Memory B cell (primary cell): ENCODE results near the gene RASD1.

Experiments
- ATAC-seq: fragments of 150-1000 bp; cut with Tn5 transposase; 2 replicates; pipeline ENCODE4 v1.10.0; 2021; ENCODE audit warnings: low read depth, mild to moderate bottlenecking, moderate library complexity
- DNase-seq, 2 donors: peaks; one replicate each; pipeline ENCODE4 v3.0.0; 2022; ENCODE audit warnings: low spot score in 2 of 2
- H3K27ac Mint-ChIP-seq: one replicate; pipeline ENCODE4 v1.8.0; 2022; ENCODE audit warnings: mild to moderate bottlenecking, moderate library complexity, mixed read lengths
- H3K27me3 Mint-ChIP-seq: one replicate; pipeline ENCODE4 v1.8.0; 2022; ENCODE audit warnings: mixed read lengths
- H3K36me3 Mint-ChIP-seq: one replicate; pipeline ENCODE4 v1.8.0; 2022; ENCODE audit warnings: mild to moderate bottlenecking, mixed read lengths
- H3K4me1 Mint-ChIP-seq: one replicate; pipeline ENCODE4 v1.8.0; 2022; ENCODE audit warnings: mixed read lengths
- H3K4me3 Mint-ChIP-seq: one replicate; pipeline ENCODE4 v1.8.0; 2022; ENCODE audit warnings: mild to moderate bottlenecking, moderate library complexity, mixed read lengths
- H3K9me3 Mint-ChIP-seq: one replicate; pipeline ENCODE4 v1.8.0; 2022; ENCODE audit warnings: mixed read lengths

The RASD1 gene

GRCh38 chr17:17500999-17501605, 4.9 kb upstream of the RASD1 start:
- DNase-seq (no peak), ATAC-seq (no peak)
- Mint-ChIP-seq H3K27me3 (peaks cover 13% of the 10 kb centered on the region), H3K9me3 (no peaks in the 10 kb centered on the region), H3K36me3 (no peaks in the 10 kb centered on the region), H3K27ac (no peak overlapping the region), H3K4me3 (no peak overlapping the region), H3K4me1 (peaks cover 2% of the 10 kb centered on the region)

GRCh38 chr17:17499402-17500145, 3.4 kb upstream of the RASD1 start:
- H3K9me3 Mint-ChIP-seq = no peaks in the 10 kb centered on the region
- ATAC-seq = no peak
- no peak overlapping the region for H3K27ac Mint-ChIP-seq
- peaks cover 15% of the 10 kb centered on the region for H3K27me3 Mint-ChIP-seq
- no peak overlapping the region for H3K4me3 Mint-ChIP-seq
- no peak for DNase-seq
- H3K36me3 Mint-ChIP-seq = no peaks in the 10 kb centered on the region
- peaks cover 11% of the 10 kb centered on the region for H3K4me1 Mint-ChIP-seq

- ATAC-seq = no peak
- no peak overlapping the region for H3K4me3 Mint-ChIP-seq
Observed at GRCh38 chr17:17498606-17499301, 2.6 kb upstream of the RASD1 start.

GRCh38 chr17:17497845-17498520, 1.8 kb upstream of the RASD1 start:
- DNase-seq = no peak
- Mint-ChIP-seq H3K27me3 (peaks cover 12% of the 10 kb centered on the region), H3K27ac (no peak overlapping the region), H3K9me3 (no peaks in the 10 kb centered on the region), H3K4me1 (peaks cover 8% of the 10 kb centered on the region), H3K4me3 (no peak overlapping the region), H3K36me3 (no peaks in the 10 kb centered on the region)
- no peak for ATAC-seq

More at GRCh38 chr17:17498606-17499301, 2.6 kb upstream of the RASD1 start:
- H3K4me1 Mint-ChIP-seq = peaks cover 11% of the 10 kb centered on the region
- no peaks in the 10 kb centered on the region for H3K36me3 Mint-ChIP-seq
- no peak for DNase-seq
- peaks cover 15% of the 10 kb centered on the region for H3K27me3 Mint-ChIP-seq
- H3K27ac Mint-ChIP-seq = no peak overlapping the region
- H3K9me3 Mint-ChIP-seq = no peaks in the 10 kb centered on the region

- no peak for DNase-seq
Observed at GRCh38 chr17:17497065-17497844, 1.1 kb upstream of the RASD1 start.

DNA sequence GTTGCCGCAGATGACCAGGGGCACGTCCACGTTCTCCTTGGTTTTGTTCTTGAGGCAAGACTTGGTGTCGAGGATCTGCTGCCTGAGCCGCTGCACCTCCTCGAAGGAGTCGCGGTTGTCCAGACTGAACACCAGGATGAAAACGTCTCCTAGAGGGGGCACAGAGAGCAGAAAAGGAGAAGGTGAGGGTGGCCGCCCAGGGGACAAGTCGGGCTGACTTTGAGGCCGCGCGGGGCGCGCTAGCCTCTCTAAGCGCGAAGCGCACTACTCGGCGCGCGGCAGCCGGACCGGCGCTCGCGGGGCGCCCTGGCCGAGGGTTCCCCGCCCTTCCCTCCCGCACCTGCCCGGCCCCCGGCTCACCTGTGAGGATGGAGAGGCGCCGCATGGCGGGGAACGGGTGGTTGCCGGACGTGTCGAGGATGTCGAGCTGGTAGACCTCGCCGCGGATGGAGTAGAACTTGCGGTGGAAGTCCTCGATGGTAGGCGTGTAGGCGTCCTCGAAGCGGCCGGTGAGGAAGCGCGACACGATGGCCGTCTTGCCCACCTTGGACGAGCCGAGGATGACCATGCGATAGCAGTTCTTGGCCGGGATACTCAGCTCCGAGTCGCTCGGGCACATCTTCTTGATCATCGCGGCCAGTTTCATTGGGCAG, 533 bp downstream of the RASD1 start:
- DNase-seq (peak in 1 of 2 donors; percentile 33), ATAC-seq (no peak)
- peak overlapping the region; percentile 93 for H3K4me3 Mint-ChIP-seq
- no peaks in the 10 kb centered on the region for H3K9me3 Mint-ChIP-seq
- peaks cover 10% of the 10 kb centered on the region for H3K4me1 Mint-ChIP-seq
- H3K27me3 Mint-ChIP-seq = peaks cover 4% of the 10 kb centered on the region
- H3K27ac Mint-ChIP-seq = peak overlapping the region; percentile 33
- H3K36me3 Mint-ChIP-seq = peaks cover 3% of the 10 kb centered on the region

More at GRCh38 chr17:17497065-17497844, 1.1 kb upstream of the RASD1 start:
- Mint-ChIP-seq H3K36me3 (peaks cover 3% of the 10 kb centered on the region), H3K9me3 (no peaks in the 10 kb centered on the region), H3K27me3 (peaks cover 11% of the 10 kb centered on the region), H3K4me3 (peak overlapping the region; percentile 59), H3K4me1 (peaks cover 8% of the 10 kb centered on the region), H3K27ac (no peak overlapping the region)
- no peak for ATAC-seq

DNA sequence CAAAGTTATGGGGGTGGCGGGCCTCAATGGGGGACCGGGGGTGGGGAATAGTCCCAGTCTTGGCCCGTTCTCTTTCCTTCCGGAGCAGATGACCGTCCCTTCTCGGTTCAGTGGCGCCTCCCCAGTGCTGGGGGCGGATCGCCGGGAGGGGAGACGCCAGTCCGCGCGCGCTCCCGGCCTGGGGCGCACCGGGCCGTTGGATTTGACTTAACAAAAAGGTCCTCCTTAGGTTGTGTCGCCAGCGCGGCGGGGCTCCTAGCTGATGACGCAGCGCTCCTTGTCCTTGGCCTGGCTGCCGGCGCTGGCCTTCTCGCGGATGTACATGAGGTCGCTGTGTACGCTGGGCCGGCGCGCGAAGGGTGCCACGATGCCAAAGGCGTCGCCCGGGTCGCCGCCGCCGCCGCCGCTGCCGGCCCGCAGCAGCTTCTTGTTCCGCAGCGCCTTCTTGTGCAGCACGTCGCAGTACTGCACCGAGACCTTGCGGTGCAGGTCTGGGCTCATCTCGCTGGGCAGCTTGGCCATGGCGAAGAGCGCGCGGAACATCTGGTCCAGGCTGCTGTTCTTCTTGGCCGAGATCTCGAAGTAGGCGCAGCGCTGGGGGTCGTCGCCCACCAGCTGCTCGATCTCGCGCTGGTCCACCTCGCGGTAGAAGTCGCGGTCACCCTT, 1.2 kb downstream of the RASD1 start:
- Mint-ChIP-seq H3K4me3 (peak overlapping the region; percentile 93), H3K9me3 (no peaks in the 10 kb centered on the region), H3K4me1 (peaks cover 10% of the 10 kb centered on the region), H3K27me3 (peaks cover 4% of the 10 kb centered on the region), H3K36me3 (peaks cover 3% of the 10 kb centered on the region), H3K27ac (peak overlapping the region; percentile 33)
- peak in 1 of 2 donors; percentile 28 for DNase-seq
- ATAC-seq = no peak

DNA sequence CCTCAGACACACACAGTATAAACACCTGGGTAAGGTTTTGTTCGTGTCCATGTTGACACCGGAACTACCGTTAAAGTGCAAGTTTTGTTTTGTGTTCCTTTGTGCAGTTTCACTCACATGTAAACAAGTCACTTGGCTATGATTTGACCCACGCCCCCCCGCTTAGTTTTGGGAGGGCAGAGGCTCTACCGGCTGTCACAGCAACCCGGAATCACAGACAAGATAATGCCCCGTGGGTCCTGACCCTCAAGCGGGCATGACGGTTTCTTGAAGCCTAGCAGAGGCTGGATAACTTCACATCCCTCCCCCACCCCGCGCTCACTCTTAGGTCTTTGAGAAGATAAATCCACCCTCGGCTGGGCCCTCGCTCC, 1.7 kb downstream of the RASD1 start:
- Mint-ChIP-seq H3K9me3 (no peaks in the 10 kb centered on the region), H3K4me1 (peaks cover 10% of the 10 kb centered on the region), H3K27me3 (peaks cover 4% of the 10 kb centered on the region), H3K4me3 (peak overlapping the region; percentile 50), H3K36me3 (peaks cover 3% of the 10 kb centered on the region), H3K27ac (no peak overlapping the region)
- no peak for ATAC-seq
- no peak for DNase-seq

GRCh38 chr17:17493986-17494466, 2.2 kb downstream of the RASD1 start:
- H3K4me3 Mint-ChIP-seq = no peak overlapping the region

DNA sequence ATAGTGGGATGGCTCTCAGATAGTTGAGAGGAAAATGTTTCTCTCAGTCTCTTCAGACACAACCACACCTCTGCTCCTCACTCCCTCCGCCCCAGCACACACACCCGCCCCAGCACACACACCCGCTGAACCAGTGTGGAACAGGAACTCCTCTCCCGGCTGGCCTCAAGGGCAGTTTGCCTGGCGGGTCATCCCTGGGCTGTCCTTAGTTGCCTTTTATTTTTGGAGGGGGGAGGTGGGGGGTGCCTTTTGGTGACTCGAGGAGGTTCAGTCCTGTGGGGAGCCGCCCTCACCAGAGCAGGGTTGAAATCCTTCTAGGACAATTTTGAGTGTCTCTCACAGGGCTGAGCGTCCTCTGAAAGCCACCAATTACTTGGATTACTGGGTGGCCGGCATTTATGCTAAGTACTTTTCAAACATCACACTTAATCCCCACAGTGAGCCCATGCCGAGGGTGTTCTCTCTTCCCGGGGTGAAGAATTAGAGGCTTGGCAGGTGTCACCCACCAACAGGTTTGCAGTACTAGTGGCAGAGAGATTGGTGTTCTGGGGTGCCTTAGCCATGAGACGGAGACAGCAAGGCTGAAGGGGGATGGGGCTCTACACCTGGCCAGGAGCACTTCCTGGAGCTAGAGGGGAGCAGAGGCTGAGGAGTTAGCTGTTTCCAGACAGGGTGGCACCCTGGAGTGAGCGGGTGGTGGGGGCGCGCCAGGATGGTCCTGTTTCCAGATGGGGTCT, 2.8 kb downstream of the RASD1 start:
- no peak overlapping the region for H3K27ac Mint-ChIP-seq

More at GRCh38 chr17:17493986-17494466, 2.2 kb downstream of the RASD1 start:
- Mint-ChIP-seq H3K36me3 (peaks cover 3% of the 10 kb centered on the region), H3K27me3 (peaks cover 4% of the 10 kb centered on the region), H3K9me3 (no peaks in the 10 kb centered on the region), H3K27ac (no peak overlapping the region), H3K4me1 (peaks cover 10% of the 10 kb centered on the region)
- DNase-seq (no peak), ATAC-seq (no peak)

GRCh38 chr17:17492571-17492970, 3.6 kb downstream of the RASD1 start:
- Mint-ChIP-seq H3K27ac (no peak overlapping the region), H3K9me3 (no peaks in the 10 kb centered on the region), H3K27me3 (peaks cover 4% of the 10 kb centered on the region), H3K4me3 (no peak overlapping the region), H3K36me3 (peaks cover 12% of the 10 kb centered on the region), H3K4me1 (peaks cover 10% of the 10 kb centered on the region)
- ATAC-seq (no peak), DNase-seq (no peak)

More for the DNA sequence above, 2.8 kb downstream of the RASD1 start:
- H3K27me3 Mint-ChIP-seq = peaks cover 4% of the 10 kb centered on the region
- DNase-seq (no peak), ATAC-seq (no peak)
- peaks cover 6% of the 10 kb centered on the region for H3K36me3 Mint-ChIP-seq
- no peak overlapping the region for H3K4me3 Mint-ChIP-seq
- H3K4me1 Mint-ChIP-seq = peaks cover 10% of the 10 kb centered on the region
- no peaks in the 10 kb centered on the region for H3K9me3 Mint-ChIP-seq

DNA sequence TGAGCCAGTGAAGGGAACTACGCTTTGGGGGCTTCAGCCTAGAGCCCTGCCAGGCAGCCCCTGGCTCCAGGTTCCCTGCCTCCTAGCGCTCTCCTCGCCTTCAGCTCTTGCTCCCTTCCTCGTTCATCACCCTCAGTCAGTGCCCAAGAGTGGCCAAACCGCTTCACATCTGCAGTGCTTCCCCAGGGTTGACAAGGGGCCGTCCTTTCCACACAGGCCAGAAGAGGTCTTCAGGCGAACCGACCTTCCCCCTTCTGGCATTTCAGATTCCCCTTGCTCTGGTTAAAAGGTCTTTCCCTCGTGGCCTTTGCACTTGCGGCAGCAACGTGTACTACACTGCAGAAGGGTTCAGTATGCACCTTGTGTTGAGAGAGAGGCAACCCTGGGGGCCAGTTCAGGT, 4.1 kb downstream of the RASD1 start:
- DNase-seq (no peak), ATAC-seq (no peak)
- Mint-ChIP-seq H3K36me3 (peaks cover 12% of the 10 kb centered on the region), H3K9me3 (no peaks in the 10 kb centered on the region), H3K4me1 (peaks cover 10% of the 10 kb centered on the region), H3K4me3 (no peak overlapping the region), H3K27ac (no peak overlapping the region), H3K27me3 (peaks cover 4% of the 10 kb centered on the region)
